HG03520 (cell line): Measurements from ENCODE around the gene MYO15B.
"Not testable (repeated sequence)": the region's sequence is repeated elsewhere in the genome, so short reads cannot be mapped to it uniquely, and the experiment has no call there.

ENCODE experiments used
- ATAC-seq: cut with Tn5 transposase; IDR thresholded peaks from one replicate; pipeline ENCODE4 v1.9.1; 2021; ENCODE audit warnings: mild to moderate bottlenecking, moderate library complexity; ENCODE audit not compliant: unreplicated experiment

The MYO15B gene

DNA sequence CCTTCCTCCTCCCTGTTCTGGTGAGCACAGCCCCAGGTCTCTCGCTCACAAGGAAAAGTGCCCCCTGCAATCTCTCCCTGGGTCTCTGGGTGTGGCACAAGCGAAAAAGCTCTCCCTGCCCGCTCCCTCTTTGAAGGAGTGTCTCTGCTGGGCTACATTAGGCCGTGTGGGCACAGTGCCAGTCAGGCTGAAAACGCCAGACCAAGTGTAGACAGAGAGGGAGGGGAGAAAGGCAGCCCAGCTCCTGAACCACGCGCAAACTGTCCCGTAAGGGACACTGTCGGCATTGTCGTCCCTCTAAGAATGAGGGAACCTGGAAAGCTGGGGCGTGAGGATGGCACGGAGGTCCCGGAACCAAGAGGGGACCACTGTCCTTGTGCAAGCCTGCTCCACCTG lies 49.5 kb downstream of the MYO15B start:
- ATAC-seq: no peak

- ATAC-seq: no peak
These were observed 50.0 kb downstream of the MYO15B start for GRCh38 chr17:75637551-75637950.

DNA sequence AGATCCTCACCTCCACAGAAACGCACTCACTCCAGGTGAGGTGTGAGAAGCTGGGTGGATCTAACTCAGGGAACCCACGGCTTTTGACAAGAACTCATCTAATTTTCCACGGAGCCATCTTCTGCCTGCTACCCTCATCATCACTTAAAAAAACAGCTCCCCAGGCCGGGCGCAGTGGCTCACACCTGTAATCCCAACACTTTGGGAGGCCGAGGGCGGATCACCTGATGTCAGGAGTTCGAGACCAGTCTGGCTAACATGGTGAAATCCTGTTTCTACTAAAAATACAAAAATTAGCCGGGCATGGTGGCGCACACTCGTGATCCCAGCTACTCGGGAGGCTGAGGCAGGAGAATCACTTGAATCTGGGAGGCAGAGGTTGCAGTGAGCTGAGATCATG lies 50.4 kb downstream of the MYO15B start:
- not testable (repeated sequence) for ATAC-seq

DNA sequence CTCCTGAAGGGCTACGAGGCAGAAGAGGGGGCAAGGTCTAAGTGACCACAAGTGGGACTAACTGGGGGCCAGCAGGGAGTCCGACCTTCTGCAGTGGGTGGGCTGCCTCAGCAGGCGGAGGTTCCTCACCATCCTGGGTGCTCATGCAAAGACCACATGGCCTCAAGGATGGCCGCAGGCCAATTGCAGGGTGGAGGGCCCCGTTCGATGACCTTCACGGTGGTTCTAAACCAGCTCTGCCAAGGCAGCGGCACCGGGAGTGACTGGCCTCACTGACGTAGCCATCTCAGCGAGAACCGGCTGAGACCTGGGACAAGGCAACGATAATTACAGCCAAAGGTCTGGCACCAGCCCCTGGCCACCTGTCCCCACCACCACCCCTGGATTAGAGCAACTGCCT lies 51.3 kb downstream of the MYO15B start:
- no peak for ATAC-seq

GRCh38 chr17:75639327-75639726 lies 51.7 kb downstream of the MYO15B start:
- no peak for ATAC-seq

DNA sequence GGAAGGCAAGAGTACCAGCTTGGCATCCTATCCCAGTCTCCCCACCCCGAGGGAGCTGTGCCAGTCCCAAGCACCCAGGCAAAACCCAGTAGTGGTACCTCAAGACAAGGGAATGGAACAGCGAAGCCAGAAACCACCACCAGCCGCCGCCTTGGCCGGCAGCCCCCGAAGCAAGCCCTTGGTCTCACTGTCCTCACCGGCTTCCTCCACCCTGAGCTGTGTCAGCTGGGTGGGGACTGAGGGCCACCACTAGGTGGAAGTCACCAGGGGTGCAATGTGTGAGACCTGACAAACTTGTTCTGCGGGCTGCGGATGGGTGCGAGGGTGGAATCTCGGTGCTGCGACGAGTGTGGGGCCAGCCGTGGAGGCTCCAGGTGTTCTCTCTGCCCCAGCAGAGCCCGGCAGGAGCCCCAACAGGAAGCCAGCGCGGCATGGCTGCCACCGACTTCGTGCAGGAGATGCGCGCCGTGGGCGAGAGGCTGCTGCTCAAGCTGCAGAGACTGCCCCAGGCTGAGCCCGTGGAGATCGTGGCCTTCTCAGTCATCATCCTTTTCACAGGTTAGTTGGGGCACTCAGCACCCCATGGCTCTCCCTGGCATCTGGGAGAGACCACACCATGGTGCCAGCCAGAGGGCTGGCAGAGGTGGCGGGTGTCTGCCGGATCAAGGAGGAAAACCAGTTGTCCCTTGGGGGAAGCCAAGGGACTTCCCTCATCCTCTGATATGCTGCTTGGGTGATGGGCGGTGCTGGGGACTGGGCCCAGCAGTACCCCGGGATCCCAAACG lies 52.4 kb downstream of the MYO15B start:
- no peak for ATAC-seq

GRCh38 chr17:75640556-75641119 lies 53.0 kb downstream of the MYO15B start:
- ATAC-seq: no peak

DNA sequence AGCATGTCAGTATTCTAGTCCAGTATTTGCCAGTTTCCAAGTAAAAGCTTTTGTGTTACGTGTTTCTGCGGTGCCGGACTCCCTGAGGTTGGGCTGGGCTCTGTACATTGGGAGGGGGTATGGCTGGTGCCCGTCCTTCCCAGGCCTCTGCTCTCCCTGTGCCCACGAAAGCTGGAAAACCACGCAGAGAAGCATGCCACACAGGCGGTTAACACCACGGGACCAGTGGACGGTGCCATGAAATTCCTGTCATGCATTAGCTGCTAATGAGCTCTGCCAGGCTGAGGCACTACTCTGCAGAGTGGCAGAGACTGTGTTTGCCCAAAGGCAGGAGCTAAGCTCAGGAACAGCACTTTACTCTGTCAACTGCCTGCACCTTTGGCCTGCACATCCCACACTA lies 53.7 kb downstream of the MYO15B start:
- no peak for ATAC-seq

DNA sequence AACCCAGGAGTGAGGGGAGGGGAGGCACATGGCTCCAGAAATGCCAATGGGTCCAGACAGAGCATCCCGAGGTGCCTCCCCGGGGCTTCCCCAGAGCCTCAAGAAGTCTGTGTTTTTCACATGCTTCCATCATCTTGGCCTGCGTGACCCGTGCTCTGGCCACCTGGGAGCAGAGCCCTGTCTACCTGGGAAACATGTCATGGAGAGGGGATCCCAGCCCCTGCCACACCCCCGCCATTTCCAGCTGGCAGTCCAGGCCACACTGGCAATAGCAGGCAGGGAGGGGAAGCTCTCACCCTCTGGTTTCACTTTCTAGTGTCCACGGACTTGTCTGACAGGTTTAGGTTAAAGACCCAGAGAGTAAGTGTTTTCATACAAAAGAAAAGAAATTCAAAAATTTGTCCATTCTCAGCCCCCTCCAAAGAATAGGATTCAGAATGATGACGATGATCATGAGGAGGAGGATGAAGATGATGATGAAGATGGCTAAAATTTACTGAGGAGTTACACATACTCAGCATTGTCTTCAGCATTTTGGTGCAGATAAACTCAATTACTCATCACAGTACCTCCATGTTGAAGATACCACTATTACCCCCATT lies 54.7 kb downstream of the MYO15B start:
- no peak for ATAC-seq

GRCh38 chr17:75642784-75643642 lies 55.4 kb downstream of the MYO15B start:
- ATAC-seq: no peak

DNA sequence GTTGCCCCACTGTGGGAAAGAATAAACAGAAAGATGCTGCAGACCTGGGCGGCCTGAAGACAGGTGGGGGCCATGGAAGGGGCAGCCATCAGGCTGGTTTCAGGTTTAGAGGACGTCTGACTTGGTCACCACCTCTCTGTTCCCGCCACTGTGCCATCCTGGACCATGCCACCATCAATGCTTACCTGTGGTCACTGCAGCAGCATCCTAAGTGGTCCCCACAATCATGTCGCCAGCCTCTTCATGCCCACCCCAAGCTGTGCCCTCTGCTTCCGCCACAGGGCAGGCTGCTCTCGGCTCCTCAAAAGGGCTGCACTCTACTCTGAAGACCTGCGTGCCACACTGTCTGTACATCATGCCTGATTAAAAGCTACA lies 56.0 kb downstream of the MYO15B start:
- ATAC-seq: no peak

DNA sequence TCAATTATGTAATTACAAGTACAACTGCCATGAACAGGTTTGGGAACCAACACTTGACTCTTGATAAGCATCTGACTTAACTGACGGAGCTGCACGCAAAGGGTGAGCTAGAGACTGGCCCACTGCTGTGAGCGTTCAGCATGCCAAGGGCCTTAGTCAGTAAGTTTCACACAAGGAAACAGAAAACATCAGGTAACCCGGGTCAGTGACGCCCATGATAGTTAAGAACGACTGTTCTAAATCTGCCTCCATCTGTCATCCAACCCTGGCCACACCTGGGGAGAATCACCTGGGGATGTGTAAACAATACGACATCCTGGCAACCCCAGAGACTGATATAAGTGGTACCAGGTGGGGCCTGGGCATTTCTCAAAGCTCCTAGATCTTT lies 57.9 kb downstream of the MYO15B start:
- no peak for ATAC-seq

DNA sequence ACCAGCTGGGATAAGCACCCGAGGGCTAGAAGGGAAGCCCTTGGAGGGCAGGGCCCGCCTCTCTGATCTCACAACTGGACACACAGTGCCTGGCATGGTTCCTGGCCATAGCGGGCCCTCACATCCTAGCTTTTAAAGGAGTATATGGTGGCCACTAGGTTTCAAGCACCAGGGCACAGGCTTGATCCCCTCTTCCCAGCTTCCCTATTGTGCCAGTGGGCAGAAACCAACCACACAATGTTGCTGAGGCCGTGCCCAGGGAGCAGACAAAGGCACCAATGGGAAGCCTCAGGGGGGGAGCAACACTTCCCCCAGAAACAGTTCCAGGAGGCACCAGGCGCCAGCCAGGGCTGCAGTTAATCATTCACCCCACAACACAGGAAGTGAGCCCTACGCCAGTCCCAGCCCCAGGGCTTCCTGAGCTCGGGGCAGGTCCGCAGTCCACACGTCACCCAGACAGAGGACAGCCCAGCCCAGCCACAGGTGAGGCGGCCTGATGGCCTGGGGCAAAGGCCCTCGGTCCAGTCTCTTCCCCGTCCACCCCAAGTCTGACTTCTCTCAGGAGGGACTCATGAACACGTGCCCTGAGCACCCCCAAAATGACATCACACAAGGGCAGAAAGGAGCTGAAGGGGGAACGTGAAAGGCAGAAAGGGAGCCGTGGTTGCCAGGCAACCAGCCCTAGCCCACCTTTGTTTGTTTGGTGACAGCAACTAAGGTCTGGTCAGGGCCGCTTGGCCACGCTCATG lies 58.5 kb downstream of the MYO15B start:
- ATAC-seq: no peak

DNA sequence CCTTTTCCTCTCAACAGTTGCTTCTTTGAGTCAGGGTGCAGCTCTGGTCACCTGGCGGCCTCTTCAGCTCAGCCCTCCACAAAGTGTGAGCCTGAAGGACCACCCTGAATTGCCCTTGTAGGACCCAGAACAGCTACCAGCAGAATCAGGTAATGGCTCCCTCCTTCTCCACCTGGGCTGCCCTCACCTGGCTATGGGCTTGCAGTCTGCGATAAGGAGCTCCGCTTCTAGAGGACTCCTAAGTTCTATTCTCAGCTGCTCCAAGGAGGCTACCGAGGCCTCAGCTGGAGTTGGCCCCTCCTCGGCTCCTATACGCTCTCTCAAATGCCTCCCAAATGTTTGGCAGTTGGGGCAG lies 59.0 kb downstream of the MYO15B start:
- no peak for ATAC-seq

DNA sequence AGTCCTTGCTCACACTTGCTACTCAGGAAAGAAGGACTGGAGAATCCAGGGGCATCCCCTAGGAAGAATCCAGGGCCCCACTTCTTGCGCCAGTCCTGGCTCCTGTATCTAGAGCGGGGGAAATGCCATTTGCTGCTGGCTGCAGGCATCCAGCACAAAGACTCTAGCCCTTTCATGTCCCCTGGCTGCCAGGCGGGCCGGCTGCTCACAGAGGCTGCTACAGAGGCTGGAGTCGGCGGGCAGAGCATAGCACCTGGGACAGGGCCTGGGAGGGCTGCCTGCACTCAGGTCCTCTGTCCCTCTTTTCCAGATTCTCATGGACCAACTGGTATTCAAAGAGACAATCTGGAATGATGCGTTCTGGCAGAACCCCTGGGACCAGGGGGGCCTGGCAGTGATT lies 59.5 kb downstream of the MYO15B start:
- ATAC-seq: no peak

DNA sequence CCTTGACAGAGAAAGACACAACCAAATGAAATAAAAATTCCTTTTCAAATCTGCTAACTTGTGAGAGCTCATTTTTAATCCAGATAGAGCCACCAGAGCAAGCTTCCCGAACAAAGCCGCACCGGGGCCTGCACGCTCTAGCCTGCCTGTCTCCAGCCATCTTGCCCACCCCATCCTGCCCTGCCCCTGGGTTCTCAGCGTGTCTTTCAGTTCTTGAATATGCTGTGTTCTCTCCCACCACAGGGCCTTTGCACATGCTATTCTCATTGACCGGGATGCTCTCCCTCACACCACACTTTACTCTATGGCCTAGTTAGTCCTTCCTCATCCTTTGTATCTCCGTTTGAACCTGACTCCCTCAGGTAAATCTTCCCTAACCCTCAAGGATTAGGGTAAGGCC lies 60.3 kb downstream of the MYO15B start:
- ATAC-seq: no peak

DNA sequence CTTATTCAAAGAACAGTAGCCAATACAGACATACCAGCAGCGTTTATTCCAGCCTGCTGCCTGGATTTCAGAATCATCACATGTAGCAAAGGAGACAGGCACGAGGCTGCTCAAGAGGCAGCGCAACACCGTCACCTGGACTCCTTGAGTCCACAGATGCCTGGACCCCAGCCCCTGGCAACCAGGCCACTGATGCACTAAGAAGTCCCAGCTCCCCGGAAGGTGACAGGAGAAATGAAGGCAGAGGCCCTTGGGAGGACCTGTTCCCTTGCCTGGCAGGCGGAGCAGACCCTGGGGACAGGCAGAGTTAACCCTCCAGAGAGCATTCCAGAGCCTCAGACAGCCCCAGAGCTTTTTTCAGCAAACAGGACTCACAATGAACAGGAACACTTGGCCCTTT lies 62.1 kb downstream of the MYO15B start:
- no peak for ATAC-seq

DNA sequence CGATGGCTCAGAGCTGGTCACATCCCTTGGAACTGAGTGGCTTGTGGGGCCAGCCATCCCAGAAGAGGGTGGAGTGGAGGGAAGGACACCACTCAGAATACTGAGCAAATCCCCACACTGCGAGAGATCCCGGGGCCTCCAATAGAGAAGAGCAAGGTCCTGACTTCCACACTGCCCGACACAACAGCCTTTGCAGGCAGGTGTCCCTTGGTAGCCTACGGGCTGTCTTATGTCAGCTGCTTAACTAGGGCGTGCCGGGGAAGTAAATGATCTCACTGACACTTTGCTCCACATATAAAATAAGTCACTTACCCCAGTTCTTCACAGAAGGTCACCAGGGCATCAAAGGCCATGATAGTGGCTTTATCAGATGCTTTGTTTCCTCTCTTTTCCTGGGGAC lies 63.3 kb downstream of the MYO15B start:
- no peak for ATAC-seq

DNA sequence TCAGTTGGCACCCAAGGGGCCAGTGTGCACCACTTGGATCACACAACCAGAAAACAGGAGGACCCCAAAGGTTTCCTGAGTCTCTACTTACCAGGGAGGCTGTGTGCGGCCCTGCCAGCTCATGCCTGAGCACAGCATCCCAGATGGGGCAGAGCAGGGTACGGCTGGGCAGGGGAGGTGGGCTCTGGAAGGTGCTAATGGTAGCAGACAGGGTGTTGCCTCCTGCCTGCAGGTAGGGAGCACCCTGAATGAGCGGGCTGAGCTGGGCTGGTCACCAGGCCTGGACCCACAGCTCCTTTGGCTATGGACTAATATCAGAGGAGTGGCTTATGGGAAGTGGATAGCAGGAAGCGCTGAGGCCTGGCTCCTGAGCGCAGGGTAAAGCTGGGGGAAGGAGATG lies 64.7 kb downstream of the MYO15B start:
- no peak for ATAC-seq

GRCh38 chr17:75652934-75653549 lies 65.4 kb downstream of the MYO15B start:
- no peak for ATAC-seq

DNA sequence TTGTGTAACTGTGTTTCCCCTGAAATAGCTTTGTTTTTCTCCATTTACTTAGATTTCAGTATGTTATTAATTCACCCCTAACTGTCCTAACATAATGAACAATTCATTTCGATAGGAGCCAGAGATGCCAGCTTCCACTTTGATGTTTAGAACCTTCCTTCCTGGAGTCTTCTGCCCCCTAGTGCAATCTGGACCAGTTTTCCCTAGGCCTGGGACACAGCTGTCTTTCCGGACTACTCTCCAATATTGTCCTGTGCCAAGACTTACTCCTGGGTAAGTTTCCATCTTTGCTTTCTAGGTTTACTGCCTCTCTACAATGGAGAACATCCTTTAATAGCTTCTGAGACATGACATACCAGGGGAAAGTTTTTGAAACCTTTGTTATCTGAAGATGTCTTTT lies 66.6 kb downstream of the MYO15B start:
- ATAC-seq: no peak
